ENCODE data around the gene NDST1.

GRCh38 chr5:150570333-150570732 is 62.4 kb downstream of the NDST1 start:
- TF ChIP-seq CTCF (IDR thresholded peaks at IDR 0.05; ENCODE audit: insufficient read depth, low read depth, low read length): no peak
- TF ChIP-seq EZH2 (IDR thresholded peaks at IDR 0.05; ENCODE audit: insufficient read depth, low read length): no peak

Measured in astrocyte (in vitro differentiated cells and primary cell).